ENCODE measurements around the gene CYP1A1.

The CYP1A1 gene

DNA sequence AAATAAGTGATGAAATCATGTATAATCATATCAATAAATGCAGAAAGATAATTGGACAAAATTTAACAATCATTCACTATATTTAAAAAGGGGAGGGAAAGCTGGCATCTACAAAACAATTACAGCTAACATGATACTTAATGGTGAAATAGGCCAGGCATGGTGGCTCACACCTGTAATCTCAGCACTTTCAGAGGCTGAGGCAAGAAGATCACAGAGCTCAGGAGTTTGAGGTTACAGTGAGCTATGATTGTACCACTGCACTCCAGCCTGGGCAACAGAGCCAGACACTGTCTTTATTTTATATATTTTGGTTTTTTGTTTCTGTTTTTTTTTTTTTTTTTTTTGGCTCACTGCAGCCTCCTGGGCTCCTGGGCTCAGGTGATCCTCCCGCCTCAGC, 41.6 kb downstream of the CYP1A1 start:
- DNase-seq: no peak

DNA sequence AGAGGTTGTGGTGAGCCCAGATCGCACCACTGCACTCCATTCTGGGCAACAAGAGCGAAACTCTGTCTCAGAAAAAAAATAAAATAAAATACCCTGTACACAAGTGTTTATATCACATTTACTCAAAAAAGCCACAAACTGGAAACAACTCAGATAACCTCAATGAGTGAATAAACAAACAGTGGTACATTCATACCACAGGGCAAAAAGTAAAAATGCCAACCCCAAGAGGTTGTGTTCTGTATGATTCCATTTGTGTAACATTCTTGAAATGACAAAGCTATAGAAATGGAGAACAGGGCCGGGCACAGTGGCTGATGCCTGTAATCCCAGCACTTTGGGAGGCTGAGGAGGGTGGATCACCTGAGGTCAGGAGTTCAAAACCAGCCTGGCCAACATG, 42.4 kb downstream of the CYP1A1 start:
- no peak for DNase-seq

DNA sequence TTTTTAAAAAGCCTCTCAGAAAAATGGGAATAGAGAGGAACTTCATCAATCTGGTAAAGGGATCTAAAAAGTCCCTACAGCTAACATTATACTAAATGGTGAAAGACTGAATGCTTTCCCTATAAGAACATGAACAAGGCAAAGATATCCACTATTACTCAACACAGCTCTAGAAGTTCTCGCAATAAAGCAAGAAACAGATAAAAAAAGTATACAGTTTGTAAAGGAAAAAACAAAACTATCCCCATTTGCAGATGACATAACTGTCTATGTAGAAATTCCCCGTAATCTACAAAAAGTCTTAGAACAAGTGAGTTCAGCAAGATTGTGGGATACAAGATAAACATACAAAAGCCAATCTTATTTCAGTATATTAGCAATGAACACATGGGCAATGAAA, 44.9 kb downstream of the CYP1A1 start:
- peak; percentile 28 for DNase-seq

DNA sequence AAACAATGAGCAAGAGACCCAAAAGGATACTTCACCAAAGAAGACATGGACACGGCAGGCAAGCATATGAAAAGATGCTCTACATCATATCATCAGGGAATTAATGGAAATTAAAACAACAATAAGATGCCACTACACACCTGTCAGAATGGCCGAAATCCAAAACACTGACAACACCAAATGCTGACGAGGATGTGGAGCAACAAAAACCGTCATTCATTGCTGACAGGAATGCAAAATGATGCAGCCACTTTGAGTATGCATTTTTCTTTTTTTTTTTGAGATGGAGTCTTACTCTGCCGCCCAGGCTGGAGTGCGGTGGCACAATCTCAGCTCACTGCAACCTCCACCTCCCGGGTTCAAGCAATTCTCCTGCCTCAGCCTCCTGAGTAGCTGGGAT, 48.5 kb downstream of the CYP1A1 start:
- no peak for DNase-seq

DNA sequence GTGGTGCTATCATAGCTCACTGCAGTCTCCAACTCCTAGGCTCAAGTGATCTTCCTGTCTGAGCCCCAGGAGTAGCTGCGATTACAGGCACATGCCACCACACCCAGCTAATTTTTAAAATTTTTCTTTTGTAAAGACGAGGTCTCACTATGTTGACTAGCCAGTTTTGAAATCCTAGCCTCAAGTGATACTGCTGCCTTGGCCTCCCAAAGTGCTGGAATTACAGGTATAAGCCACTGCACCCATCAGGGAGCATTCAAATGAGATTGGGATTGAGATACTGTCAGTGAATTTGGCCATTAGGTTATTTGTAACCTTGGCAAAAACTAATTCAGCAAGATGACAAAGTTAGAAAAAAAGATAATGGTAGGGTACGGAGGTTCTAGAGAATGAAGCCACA, 51.2 kb downstream of the CYP1A1 start:
- no peak for DNase-seq

DNA sequence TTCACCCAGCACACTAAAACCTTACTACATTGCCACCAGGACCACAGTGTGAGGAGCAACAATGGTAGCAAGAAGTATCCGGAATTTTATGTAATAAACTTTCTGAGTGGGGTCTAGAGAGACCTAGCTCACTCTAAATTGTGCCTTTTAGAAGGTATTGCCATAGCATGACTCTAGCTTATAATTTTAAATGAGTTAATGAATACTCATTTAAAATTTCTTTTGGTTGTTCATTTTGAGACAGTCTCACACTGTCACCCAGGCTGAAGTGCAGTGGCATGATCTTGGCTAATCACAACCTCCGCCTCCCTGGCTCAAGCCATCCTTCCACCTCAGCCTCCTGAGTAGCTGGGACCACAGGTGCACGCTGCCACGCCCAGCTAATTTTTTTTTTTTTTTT, 55.7 kb downstream of the CYP1A1 start:
- DNase-seq: no peak

Data from OCI-M1 (cell line).